ELF-1 (cell line): ENCODE results near the gene PTK7.

Experiments
- DNase-seq: peaks from one replicate; pipeline ENCODE4 v3.0.0-alpha.2; 2016; ENCODE audit warnings: low read depth, low spot score

The PTK7 gene

GRCh38 chr6:43086022-43086658 is 10.0 kb downstream of the PTK7 start:
- no peak for DNase-seq

GRCh38 chr6:43088654-43089056 is 12.5 kb downstream of the PTK7 start:
- no peak for DNase-seq

GRCh38 chr6:43089467-43089866 is 13.4 kb downstream of the PTK7 start:
- peak; percentile 79 for DNase-seq

GRCh38 chr6:43089874-43090558 is 13.9 kb downstream of the PTK7 start:
- DNase-seq, result peak; percentile 81

GRCh38 chr6:43090559-43090956 is 14.4 kb downstream of the PTK7 start:
- no peak for DNase-seq

- DNase-seq, result no peak
These were observed 14.9 kb downstream of the PTK7 start for GRCh38 chr6:43091020-43091419.

- no peak for DNase-seq
These were observed 15.4 kb downstream of the PTK7 start for GRCh38 chr6:43091436-43091991.

- no peak for DNase-seq
These were observed 16.5 kb downstream of the PTK7 start for GRCh38 chr6:43092635-43093034.

GRCh38 chr6:43093436-43094289 is 17.5 kb downstream of the PTK7 start:
- DNase-seq, result peak; percentile 65

- peak; percentile 75 for DNase-seq
These were observed 19.8 kb downstream of the PTK7 start for GRCh38 chr6:43095939-43096338.

GRCh38 chr6:43096451-43097097 is 20.5 kb downstream of the PTK7 start:
- DNase-seq, result peak; percentile 96

GRCh38 chr6:43097098-43097489 is 21.0 kb downstream of the PTK7 start:
- DNase-seq, result no peak

GRCh38 chr6:43097502-43097901 is 21.4 kb downstream of the PTK7 start:
- DNase-seq, result no peak

- DNase-seq, result no peak
These were observed 25.4 kb downstream of the PTK7 start for GRCh38 chr6:43101497-43101896.

- DNase-seq, result peak; percentile 91
These were observed 27.3 kb downstream of the PTK7 start for GRCh38 chr6:43103253-43103876.

- no peak for DNase-seq
These were observed 29.6 kb downstream of the PTK7 start for GRCh38 chr6:43105538-43106222.

GRCh38 chr6:43107344-43108062 is 31.4 kb downstream of the PTK7 start:
- no peak for DNase-seq

GRCh38 chr6:43113431-43114260 is 37.5 kb downstream of the PTK7 start:
- peak; percentile 77 for DNase-seq

- DNase-seq, result peak; percentile 53
These were observed 39.3 kb downstream of the PTK7 start for GRCh38 chr6:43115365-43115764.
